Measurements from ENCODE around the gene HNF4A. TPM values are rescaled to one million over a fixed set of nuclear protein-coding genes. Genes with fewer than 3 reads are reported as not detected.
A peak's percentile ranks its signal among the peaks of the same experiment; 100 is the strongest.

Gene HNF4A
- total and polyA plus RNA-seq, 2 of the 13 experiments (the other 11 are each of a cell fraction or from before 2014, with no cell fraction given): 80.9 to 169 TPM

- peak; percentile 63; the same call in 1 of the 2 replicates for TF ChIP-seq ZBTB38 (CRISPR knock-in tag; IDR thresholded peaks at IDR 0.05)
- TF ChIP-seq ZNF414 (CRISPR knock-in tag; IDR thresholded peaks at IDR 0.05): peak; percentile 89
- peak; percentile 76; the same call in 1 of the 2 replicates for TF ChIP-seq AHDC1 (CRISPR knock-in tag; IDR thresholded peaks at IDR 0.05; ENCODE audit: borderline replicate concordance)
- TF ChIP-seq ARHGAP35 (CRISPR knock-in tag; IDR thresholded peaks at IDR 0.05; ENCODE audit: borderline replicate concordance): peak; percentile 51; the same call in 1 of the 2 replicates
- TF ChIP-seq REL (CRISPR knock-in tag; conservative IDR thresholded peaks at IDR 0.05): 0 out of 2 replicates have a peak, but pooled peaks have one; percentile 1
- no peak for TF ChIP-seq THAP7 (CRISPR knock-in tag; IDR thresholded peaks at IDR 0.05)
- TF ChIP-seq KLF6 (CRISPR knock-in tag; IDR thresholded peaks at IDR 0.05): peak; percentile 62; the same call in 1 of the 2 replicates
- TF ChIP-seq SMAD9 (CRISPR knock-in tag; IDR thresholded peaks at IDR 0.05): no peak
- peak; percentile 92; the same call in 1 of the 2 replicates for TF ChIP-seq GPN1 (CRISPR knock-in tag; IDR thresholded peaks at IDR 0.05; ENCODE audit: borderline replicate concordance)
- TF ChIP-seq HOMEZ (CRISPR knock-in tag; IDR thresholded peaks at IDR 0.05; ENCODE audit: low read depth): peak; percentile 86; the same call in 1 of the 2 replicates
- TF ChIP-seq POLR2AphosphoS2 (IDR thresholded peaks at IDR 0.05; ENCODE audit: low read depth, low read length): no peak; the same call in 1 of the 2 replicates
- TF ChIP-seq ZNF615 (CRISPR knock-in tag; IDR thresholded peaks at IDR 0.05; ENCODE audit: borderline replicate concordance): no peak
- peak; percentile 93; the same call in 1 of the 2 replicates for TF ChIP-seq NFKB2 (CRISPR knock-in tag; IDR thresholded peaks at IDR 0.05; ENCODE audit: borderline replicate concordance)
- TF ChIP-seq ZNF577 (CRISPR knock-in tag; IDR thresholded peaks at IDR 0.05; ENCODE audit: borderline replicate concordance, low read depth): 0 out of 2 replicates have a peak, but pooled peaks have one; percentile 38
- TF ChIP-seq CENPBD1 (CRISPR knock-in tag; IDR thresholded peaks at IDR 0.05; ENCODE audit: borderline replicate concordance, low read depth): no peak
- peak; percentile 95 for TF ChIP-seq ZGPAT (CRISPR knock-in tag; IDR thresholded peaks at IDR 0.05)
- no peak for TF ChIP-seq NCOA5 (CRISPR knock-in tag; IDR thresholded peaks at IDR 0.05)
Measured at GRCh38 chr20:44355498-44356352, at the start of gene HNF4A (continued).
